AG04449 (cell line): ENCODE results near the gene WNK3.

Source experiments
- CTCF ChIA-PET: fragments of 350-600 bp; formaldehyde crosslinking; extraction: SDS; loops from one replicate; lab custom pipeline; 2021; ENCODE audit warnings: antibody characterized with exemption; lab: Yijun Ruan, JAX
- POLR2A ChIA-PET: fragments of 400-600, 350-600 bp; formaldehyde crosslinking; extraction: SDS; loops from one replicate; lab custom pipeline; 2020; ENCODE audit warnings: antibody characterized with exemption, inconsistent platforms; lab: Yijun Ruan, JAX
- DNase-seq: peaks from one replicate; pipeline ENCODE4 v3.0.0-alpha.2; 2010; ENCODE audit warnings: low read depth, low spot score
- H3K4me3 ChIP-seq: 2 replicates; pipeline ENCODE4 v1.5.1; 2011; ENCODE audit warnings: low read depth, mild to moderate bottlenecking, control low read depth, low read length
- TF ChIP-seq, protein P1 (sequence below): IDR thresholded peaks from one replicate; pipeline ENCODE4 v1.5.1; 2011; ENCODE audit warnings: mild to moderate bottlenecking, moderate library complexity, low read length, control low read depth, inconsistent platforms; ENCODE audit not compliant: insufficient read depth; ENCODE audit errors: missing control alignments

The WNK3 gene

DNA sequence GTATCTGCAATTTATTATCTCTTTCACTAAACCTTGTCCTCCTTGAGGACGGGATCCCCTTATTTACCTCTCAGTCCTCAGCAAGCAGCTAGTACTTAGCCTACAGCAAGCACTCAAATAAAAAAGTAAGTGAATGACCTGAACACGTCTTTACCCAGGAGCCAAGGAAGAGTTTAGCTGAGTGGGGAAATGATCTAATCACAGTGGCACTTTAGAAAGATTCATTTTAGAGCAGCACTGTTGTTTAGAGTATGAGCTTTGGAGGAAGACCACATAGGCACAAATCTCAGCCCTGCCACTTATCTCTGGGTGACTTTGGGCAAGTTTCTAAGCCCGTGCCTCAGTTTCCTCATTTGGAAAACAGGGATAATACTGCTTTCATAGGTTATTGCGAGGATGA lies 177.4 kb downstream of the WNK3 start:
- TF ChIP-seq, protein P1, sequence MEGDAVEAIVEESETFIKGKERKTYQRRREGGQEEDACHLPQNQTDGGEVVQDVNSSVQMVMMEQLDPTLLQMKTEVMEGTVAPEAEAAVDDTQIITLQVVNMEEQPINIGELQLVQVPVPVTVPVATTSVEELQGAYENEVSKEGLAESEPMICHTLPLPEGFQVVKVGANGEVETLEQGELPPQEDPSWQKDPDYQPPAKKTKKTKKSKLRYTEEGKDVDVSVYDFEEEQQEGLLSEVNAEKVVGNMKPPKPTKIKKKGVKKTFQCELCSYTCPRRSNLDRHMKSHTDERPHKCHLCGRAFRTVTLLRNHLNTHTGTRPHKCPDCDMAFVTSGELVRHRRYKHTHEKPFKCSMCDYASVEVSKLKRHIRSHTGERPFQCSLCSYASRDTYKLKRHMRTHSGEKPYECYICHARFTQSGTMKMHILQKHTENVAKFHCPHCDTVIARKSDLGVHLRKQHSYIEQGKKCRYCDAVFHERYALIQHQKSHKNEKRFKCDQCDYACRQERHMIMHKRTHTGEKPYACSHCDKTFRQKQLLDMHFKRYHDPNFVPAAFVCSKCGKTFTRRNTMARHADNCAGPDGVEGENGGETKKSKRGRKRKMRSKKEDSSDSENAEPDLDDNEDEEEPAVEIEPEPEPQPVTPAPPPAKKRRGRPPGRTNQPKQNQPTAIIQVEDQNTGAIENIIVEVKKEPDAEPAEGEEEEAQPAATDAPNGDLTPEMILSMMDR = no peak
- POLR2A ChIA-PET = no interaction called here
- CTCF ChIA-PET = no interaction called here
- H3K4me3 ChIP-seq = peak overlapping the region; percentile 65
- DNase-seq = no peak

DNA sequence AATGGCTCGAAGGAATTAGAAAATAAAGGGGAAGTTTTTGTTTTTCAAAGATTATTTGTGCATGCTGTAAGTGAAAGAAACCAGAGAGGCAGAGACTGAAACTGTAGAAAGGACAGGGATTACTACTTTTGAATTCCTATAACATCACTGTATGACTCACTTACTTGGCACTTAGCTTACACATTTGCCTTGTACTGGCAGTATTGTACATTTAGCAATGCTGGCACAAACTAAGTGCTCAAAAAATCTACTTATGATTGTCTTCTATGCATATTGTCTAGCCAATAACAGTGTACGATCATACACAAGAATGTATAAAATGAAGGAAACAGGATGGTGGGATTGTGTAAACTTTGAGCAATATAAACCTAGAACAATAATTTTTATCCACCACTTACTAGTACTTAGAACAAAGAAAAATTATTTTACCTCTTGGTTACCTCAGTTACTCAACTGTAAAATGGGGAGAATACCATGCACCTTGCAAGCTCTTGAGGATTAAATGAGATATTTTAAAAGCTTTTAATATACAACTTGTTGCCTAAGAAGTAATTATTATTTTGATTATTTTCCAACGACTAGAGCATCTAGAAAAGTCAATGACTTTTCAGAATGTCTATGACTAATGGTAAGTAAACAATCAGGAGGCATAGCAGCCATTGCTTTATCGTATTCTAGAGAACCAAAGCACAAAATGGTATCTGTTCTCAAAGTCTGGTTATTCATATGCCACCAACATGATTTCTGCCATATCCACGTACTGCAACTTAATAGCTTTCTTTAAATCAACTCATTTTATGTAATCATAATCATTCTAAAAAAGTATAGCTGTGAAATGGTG lies 179.5 kb downstream of the WNK3 start:
- CTCF ChIA-PET = no interaction called here
- POLR2A ChIA-PET = no interaction called here

DNA sequence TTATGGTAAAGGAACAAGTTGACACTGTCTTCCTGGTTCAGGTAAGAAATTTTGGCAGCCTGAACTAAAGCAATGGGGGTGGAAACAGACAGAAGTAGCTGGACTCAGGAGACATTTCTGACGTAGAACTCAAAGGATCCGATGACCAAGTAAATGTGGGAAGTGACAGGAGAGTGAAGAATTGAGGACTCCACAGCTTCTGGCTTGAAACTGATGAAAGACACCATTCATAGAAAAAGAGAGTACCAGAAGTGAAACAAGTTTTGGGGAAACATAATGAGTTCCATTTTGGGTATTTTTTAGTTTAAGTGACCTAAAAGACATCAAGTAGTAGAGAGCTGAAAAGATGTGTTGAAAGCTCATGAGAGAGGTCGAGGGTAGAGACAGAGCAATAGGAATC lies 180.5 kb downstream of the WNK3 start:
- no peak for DNase-seq
- TF ChIP-seq, protein P1 = no peak
- POLR2A ChIA-PET = no interaction called here
- no peak overlapping the region for H3K4me3 ChIP-seq
- CTCF ChIA-PET = no interaction called here

More for the DNA sequence above, 179.5 kb downstream of the WNK3 start:
- DNase-seq = peak; percentile 53
- peak overlapping the region; percentile 9 for H3K4me3 ChIP-seq
- TF ChIP-seq, protein P1 = no peak

DNA sequence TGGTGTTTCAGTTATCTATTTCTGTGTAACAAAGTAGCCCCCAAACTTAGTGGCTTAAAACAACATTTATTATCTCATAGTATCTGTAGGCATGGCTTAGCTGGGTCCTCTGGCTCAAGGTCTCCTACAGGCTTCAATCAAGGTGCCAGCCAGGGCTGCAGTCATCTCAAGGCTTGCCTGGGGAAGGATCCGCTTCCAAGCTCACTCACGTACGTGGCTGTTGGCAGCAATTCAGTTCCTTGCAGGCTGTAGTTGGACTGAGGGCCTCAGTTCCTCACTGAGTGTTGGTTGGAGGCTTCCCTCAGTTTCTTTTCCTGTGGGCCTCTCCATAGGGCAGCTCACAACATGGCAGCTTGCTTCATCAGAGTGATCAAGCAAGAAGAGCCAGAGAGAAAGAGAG lies 184.1 kb downstream of the WNK3 start:
- ChIA-PET POLR2A (no interaction called here), CTCF (no interaction called here)
- TF ChIP-seq, protein P1 = no peak
- no peak for DNase-seq
- no peak overlapping the region for H3K4me3 ChIP-seq

DNA sequence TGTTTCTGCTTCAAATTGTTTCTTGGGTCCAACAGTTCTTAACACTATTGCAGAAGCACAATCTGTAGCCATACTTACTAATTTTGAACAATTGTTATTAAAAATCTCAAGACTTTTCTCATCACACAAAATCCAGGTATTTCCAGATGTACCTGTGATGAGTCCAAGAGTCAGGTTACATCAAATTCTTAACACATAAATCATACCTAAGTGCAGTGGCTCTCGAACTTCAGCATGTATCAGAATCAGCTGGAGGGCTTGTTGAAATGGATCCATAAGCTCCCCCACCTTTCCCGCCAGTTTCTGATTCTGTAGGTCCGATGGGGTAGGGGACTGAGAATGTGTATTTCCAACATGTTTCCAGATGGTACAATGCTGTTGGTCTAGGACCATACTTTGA lies 185.4 kb downstream of the WNK3 start:
- no peak overlapping the region for H3K4me3 ChIP-seq
- ChIA-PET CTCF (no interaction called here), POLR2A (no interaction called here)
- no peak for DNase-seq
- TF ChIP-seq, protein P1 = no peak

DNA sequence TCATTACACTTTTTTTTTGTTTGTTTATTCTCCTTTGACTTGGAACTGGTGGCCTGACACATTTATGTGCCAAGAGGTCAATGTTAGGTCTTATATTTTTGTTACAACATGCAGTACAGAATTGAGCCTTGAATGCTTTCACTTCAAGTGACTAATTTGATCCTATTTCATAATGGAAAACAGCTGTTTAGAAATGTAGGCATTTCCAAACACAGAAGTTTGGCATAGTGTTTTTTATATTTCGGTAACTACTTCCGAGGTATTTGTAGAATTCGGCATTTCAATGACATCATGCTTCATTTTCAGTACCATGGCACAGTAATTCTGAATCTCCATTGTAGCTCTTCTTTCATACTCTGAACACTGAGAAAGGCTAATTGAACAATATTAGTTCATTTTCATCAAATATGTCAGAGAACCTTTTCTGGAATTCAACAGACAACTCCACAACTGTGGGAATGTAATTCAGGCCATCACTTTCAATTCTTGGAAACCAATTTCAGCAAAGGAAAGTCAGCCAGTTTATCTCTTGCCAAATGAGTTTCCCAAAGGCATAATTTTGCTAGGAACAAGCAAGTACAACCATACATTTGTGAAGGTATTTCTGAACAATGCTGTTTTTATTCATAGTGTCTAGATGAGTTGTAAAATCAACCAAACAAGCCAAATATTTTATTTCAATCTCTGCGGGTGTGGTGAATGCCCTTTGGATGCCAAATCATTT lies 186.2 kb downstream of the WNK3 start:
- ChIA-PET CTCF (no interaction called here), POLR2A (no interaction called here)
- TF ChIP-seq, protein P1 = no peak
- DNase-seq = no peak
- H3K4me3 ChIP-seq = no peak overlapping the region
